GM19025 (cell line): ENCODE measurements around the gene LDB2.
"Not testable (repeated sequence)": the region's sequence is repeated elsewhere in the genome, so short reads cannot be mapped to it uniquely, and the experiment has no call there.

ENCODE experiments used
- ATAC-seq: cut with Tn5 transposase; IDR thresholded peaks from one replicate; pipeline ENCODE4 v1.9.1; 2021; ENCODE audit warnings: mild to moderate bottlenecking, low read depth, moderate library complexity; ENCODE audit not compliant: unreplicated experiment

Gene LDB2

DNA sequence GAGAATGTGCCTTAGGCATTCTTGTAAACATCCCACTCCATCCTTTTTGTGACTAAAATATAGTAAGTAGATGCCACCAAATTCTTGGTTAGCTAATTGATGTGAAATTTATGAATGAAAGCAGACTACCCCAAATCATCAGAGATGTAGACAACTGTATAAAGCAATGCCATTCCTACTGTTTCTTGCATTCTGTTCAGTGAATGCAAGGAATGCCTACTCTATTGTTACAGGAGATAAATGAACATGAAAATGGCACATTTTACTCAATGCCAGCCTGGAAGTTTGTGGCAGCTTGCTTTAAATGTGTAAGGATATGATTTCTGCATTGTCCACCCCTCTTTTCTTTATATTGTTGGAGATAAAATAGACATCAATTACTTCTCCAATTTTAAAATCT, 317.9 kb downstream of the LDB2 start:
- ATAC-seq: no peak

DNA sequence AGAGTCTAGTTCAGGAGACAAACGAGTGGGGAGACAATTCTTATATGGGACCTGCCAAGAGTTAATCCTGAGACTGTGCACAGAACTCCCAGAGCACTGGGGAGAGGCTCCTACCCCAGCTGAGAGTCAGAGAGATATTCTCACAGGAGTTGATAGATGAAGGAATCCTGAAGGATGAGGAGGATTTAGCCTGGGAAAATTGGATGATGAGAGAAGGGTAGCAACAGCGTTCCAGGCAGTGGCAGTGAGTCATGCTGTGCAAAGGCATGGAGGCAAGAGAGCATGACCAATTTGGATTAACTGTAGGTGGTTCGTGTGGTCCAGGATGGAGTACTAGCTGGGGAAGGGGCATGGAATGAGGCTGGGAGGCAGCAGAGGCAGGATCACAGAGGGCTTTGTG, 318.6 kb downstream of the LDB2 start:
- ATAC-seq: no peak

DNA sequence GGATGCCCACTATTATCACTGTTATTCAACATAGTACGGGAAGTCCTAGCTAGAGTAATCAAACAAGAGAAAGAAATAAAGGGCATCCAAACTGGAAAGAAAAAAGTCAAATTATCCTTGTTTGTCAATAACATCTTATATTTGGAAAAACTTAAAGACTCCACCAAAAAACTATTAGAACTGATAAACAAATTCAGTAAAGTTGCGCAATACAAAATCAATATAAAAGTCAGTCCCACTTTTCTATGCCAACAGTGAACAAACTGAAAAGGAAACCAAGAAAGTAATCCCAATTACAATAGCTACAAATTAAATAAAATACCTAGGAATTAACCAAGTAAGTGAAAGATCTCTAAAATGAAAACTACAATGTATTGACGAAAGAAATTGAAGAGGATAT, 321.3 kb downstream of the LDB2 start:
- no peak for ATAC-seq

GRCh38 chr4:16574981-16575380, 323.5 kb downstream of the LDB2 start:
- ATAC-seq: no peak

DNA sequence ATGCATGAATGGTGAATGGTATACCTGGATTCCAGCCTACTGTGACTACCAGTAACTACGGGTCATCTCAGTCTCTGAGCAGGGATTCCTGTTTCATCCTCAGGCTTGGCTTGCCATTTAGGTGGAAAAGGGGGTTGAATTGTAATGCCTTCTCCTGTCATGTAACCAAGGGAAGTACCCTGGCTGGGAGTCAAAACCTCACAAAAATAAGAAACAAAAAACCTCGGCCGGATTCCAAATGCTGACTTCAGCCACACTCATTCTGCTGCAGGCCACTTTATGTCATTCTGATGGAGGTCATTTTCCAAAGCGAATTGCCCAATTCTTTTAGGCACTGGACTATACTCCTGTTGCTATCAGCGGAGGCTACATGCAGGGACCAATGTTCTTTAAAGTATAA, 324.7 kb downstream of the LDB2 start:
- ATAC-seq: no peak

- no peak for ATAC-seq
These were observed 325.2 kb downstream of the LDB2 start for GRCh38 chr4:16573206-16573605.

GRCh38 chr4:16572631-16573030, 325.8 kb downstream of the LDB2 start:
- no peak for ATAC-seq

GRCh38 chr4:16572161-16572560, 326.3 kb downstream of the LDB2 start:
- ATAC-seq: no peak

- no peak for ATAC-seq
These were observed 328.7 kb downstream of the LDB2 start for GRCh38 chr4:16569790-16570189.

GRCh38 chr4:16557316-16557715, 341.1 kb downstream of the LDB2 start:
- not testable (repeated sequence) for ATAC-seq

DNA sequence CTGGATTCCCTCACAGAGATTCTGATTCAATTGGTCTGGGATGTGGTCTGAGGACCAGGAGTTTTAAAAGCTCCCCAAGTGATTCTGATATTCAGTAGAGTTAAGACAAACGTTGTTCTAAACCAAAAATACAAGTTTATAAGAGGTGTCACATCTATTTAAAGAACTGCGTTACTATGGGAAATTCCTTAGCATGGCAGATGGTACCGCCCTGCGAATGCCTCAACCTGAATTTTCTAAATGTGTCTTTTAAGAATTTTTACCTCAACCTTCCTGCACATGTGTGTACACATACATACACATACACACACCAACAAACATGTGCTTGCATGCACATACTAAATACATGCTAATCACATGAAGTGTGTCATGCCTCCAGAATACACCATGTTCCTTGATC, 343.3 kb downstream of the LDB2 start:
- no peak for ATAC-seq

DNA sequence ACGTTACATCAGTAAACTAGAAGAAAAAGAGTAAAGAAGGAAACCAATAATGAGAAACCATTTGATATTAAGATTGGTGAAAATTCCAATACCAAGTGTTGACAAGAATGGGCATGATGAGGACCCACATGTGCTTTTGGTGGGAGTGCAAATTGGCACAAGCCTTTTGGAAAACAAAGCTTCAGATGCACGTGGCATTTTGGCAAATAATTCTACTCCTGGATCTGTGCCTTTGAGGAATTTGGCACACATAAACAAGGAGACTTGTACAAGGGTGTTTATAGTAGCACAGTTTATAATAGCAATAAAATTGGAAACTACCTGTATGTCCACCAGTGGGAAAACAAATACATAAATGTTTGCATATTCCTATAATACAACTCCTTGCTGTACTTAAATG, 347.9 kb downstream of the LDB2 start:
- no peak for ATAC-seq

- no peak for ATAC-seq
These were observed 352.8 kb downstream of the LDB2 start for GRCh38 chr4:16545656-16546055.

DNA sequence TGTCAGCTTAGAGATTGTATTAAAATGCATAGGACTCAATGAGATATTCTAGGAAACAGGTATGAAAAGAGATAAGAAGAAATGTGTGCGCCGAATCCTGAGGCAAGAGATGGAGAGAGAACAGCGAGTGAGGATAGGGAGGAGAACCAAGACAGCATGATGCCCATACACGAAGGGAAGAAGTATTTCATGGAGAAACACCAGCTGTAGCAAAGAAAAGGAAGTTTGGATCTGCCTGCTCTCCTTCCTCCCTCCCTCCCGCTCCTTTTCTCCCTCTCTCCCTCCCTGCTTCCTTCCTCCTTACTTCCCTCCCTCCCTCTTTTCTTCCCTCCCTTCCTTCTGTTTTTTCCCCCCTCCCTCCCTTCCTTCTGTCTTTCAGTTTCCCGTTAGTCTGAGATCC, 353.6 kb downstream of the LDB2 start:
- no peak for ATAC-seq

- ATAC-seq: no peak
These were observed 354.2 kb downstream of the LDB2 start for GRCh38 chr4:16544251-16544721.

- no peak for ATAC-seq
These were observed 360.5 kb downstream of the LDB2 start for GRCh38 chr4:16537926-16538325.

GRCh38 chr4:16532240-16532970, 366.0 kb downstream of the LDB2 start:
- no peak for ATAC-seq

- ATAC-seq: no peak
These were observed 367.5 kb downstream of the LDB2 start for GRCh38 chr4:16530688-16531635.

DNA sequence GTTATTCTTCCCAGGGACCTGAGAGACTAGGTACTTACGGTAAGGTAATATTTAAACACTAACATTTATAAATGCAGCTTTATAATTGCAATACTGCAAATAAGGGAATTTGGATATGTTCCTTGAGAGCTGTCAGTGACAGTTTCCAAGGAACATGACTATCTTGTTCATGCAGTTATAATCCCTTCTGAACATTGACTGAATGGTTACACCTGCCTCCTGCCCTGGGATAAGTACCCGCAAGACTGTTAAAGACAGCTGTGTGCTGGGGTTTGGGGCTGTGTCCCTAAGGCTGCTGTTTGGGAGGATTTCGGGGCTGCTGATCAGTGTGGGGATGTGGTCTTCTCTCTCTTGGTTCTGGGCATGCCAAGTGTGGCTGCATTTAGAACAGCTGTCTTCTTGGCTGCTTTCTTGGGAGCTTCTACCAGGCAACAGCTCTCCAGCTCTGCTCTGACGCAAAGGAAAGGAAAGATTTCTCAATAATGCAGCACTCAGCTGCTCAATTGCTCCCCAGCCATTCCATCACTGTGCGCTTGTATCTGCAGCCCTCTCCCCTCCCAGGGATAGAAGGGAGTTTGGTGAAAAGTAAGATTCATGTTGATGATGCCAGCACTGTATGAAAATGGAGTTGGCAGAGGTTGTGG, 373.4 kb downstream of the LDB2 start:
- no peak for ATAC-seq

- ATAC-seq: no peak
These were observed 374.0 kb downstream of the LDB2 start for GRCh38 chr4:16524406-16524805.

DNA sequence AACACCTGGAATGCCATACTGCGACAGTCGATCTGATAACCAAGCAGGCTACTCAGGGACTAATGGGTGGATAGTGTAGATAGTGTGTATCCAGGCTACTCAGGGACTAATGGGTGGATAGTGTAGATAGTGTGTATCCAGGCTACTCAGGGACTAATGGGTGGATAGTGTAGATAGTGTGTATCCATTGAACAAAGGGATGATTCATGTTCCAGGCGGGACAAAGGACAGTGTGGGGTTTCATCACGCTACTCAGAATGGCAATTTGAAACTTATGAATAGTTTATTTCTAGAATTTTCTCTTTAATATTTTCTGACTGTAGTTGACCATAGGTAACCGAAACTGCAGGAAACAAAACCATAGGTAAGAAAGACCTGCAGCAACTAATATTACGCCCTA, 374.9 kb downstream of the LDB2 start:
- ATAC-seq: not testable (repeated sequence)
